Mesothelial cell of epicardium (in vitro differentiated cells): ENCODE data around the gene SASH3. TPM values are rescaled to one million over a fixed set of nuclear protein-coding genes. Genes with fewer than 3 reads are reported as not detected.

ENCODE experiments used
- DNase-seq, 2 experiments: peaks; one replicate each; pipeline ENCODE4 v3.0.0; 2021; ENCODE audit warnings: low spot score in 2 of 2; ENCODE audit not compliant: unreplicated experiment in 2 of 2
- H3K27ac Mint-ChIP-seq: 2 replicates; pipeline ENCODE4 v1.8.0; 2021; ENCODE audit warnings: mixed read lengths
- H3K27me3 Mint-ChIP-seq: 2 replicates; pipeline ENCODE4 v1.8.0; 2021; ENCODE audit warnings: low read depth, mixed read lengths
- H3K36me3 Mint-ChIP-seq: 2 replicates; pipeline ENCODE4 v1.8.0; 2021; ENCODE audit warnings: mixed read lengths
- H3K4me1 Mint-ChIP-seq: 2 replicates; pipeline ENCODE4 v1.8.0; 2021; ENCODE audit warnings: mixed read lengths
- H3K4me3 Mint-ChIP-seq: 2 replicates; pipeline ENCODE4 v1.8.0; 2021; ENCODE audit warnings: mild to moderate bottlenecking, moderate library complexity, mixed read lengths
- H3K9me3 Mint-ChIP-seq: 2 replicates; pipeline ENCODE4 v1.8.0; 2021; ENCODE audit warnings: mixed read lengths
- CTCF ChIP-seq: fragments of 200-600 bp; sonication (generic); IDR thresholded peaks from one replicate; pipeline ENCODE4 v1.5.0; 2021; ENCODE audit warnings: antibody characterized with exemption; ENCODE audit not compliant: unreplicated experiment
- total RNA-seq: library from RNA; stranded (reverse); gene quantifications from 3 replicates; pipeline ENCODE4 v1.2.1, GENCODE V29; 2021

Gene SASH3
- total RNA-seq, 1 donor from 2014 or later, result not detected

GRCh38 chrX:129798888-129799287 is 19.1 kb downstream of the SASH3 start:
- H3K27me3 Mint-ChIP-seq, result no peaks in the 10 kb centered on the region
- no peak overlapping the region for H3K4me3 Mint-ChIP-seq
- H3K4me1 Mint-ChIP-seq, result peaks cover 4% of the 10 kb centered on the region
- peaks cover 6% of the 10 kb centered on the region for H3K9me3 Mint-ChIP-seq
- H3K27ac Mint-ChIP-seq, result no peak overlapping the region
- no peak for DNase-seq
- TF ChIP-seq CTCF, result no peak
- peaks cover 7% of the 10 kb centered on the region for H3K36me3 Mint-ChIP-seq

- DNase-seq, result no peak
- peaks cover 7% of the 10 kb centered on the region for H3K36me3 Mint-ChIP-seq
- no peaks in the 10 kb centered on the region for H3K27me3 Mint-ChIP-seq
- H3K9me3 Mint-ChIP-seq, result peaks cover 6% of the 10 kb centered on the region
- H3K4me1 Mint-ChIP-seq, result peaks cover 4% of the 10 kb centered on the region
- no peak for TF ChIP-seq CTCF
- no peak overlapping the region for H3K27ac Mint-ChIP-seq
- H3K4me3 Mint-ChIP-seq, result no peak overlapping the region
Observed at GRCh38 chrX:129800186-129800585, 20.4 kb downstream of the SASH3 start.

- H3K27me3 Mint-ChIP-seq, result no peaks in the 10 kb centered on the region
- H3K4me3 Mint-ChIP-seq, result no peak overlapping the region
- H3K9me3 Mint-ChIP-seq, result peaks cover 6% of the 10 kb centered on the region
- no peak for DNase-seq
- TF ChIP-seq CTCF, result no peak
- peaks cover 4% of the 10 kb centered on the region for H3K4me1 Mint-ChIP-seq
- H3K27ac Mint-ChIP-seq, result no peak overlapping the region
- H3K36me3 Mint-ChIP-seq, result peaks cover 12% of the 10 kb centered on the region
Observed at GRCh38 chrX:129802863-129803262, 23.1 kb downstream of the SASH3 start.

GRCh38 chrX:129804806-129805205 is 25.1 kb downstream of the SASH3 start:
- H3K36me3 Mint-ChIP-seq, result peaks cover 24% of the 10 kb centered on the region
- H3K9me3 Mint-ChIP-seq, result peaks cover 22% of the 10 kb centered on the region
- DNase-seq, result no peak
- H3K4me1 Mint-ChIP-seq, result peaks cover 4% of the 10 kb centered on the region
- TF ChIP-seq CTCF, result no peak
- no peak overlapping the region for H3K4me3 Mint-ChIP-seq
- H3K27me3 Mint-ChIP-seq, result no peaks in the 10 kb centered on the region
- H3K27ac Mint-ChIP-seq, result no peak overlapping the region

- H3K27ac Mint-ChIP-seq, result no peak overlapping the region
- H3K4me3 Mint-ChIP-seq, result no peak overlapping the region
- no peaks in the 10 kb centered on the region for H3K4me1 Mint-ChIP-seq
- no peak for TF ChIP-seq CTCF
- DNase-seq, result no peak
- H3K9me3 Mint-ChIP-seq, result peaks cover 21% of the 10 kb centered on the region
- H3K36me3 Mint-ChIP-seq, result peaks cover 34% of the 10 kb centered on the region
- no peaks in the 10 kb centered on the region for H3K27me3 Mint-ChIP-seq
Observed at GRCh38 chrX:129808158-129808828, 28.5 kb downstream of the SASH3 start.
